ENCODE data around the gene TM9SF3. TPM values are rescaled to one million over a fixed set of nuclear protein-coding genes. Genes with fewer than 3 reads are reported as not detected.

The TM9SF3 gene
- total RNA-seq, 4 donors from 2014 or later = 54.4 to 67.9 (median 59.5) TPM

DNA sequence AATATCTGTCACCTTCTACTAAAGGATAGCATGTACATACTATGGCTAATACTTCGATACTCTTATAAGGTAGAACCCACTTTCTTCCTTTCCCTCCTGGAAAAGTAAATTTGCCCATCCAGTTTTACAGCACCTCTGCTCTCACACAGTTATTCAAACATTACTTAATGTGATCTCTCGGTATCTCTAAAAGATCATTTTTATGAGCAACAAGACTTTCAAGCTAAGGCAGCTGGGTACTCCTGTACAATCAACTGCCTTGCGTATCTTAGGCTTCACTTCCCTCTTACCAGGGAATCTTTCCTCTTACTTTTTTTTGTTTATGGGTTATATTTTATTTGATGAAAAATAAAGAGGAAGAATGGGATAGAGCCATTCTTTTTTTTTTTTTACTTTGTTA, 46.6 kb downstream of the TM9SF3 start:
- 93 to 97% methylated on average over 3 of the region's 3 CpGs for WGBS, 2 donors
- intact Hi-C loops (cut with DNase I; ENCODE audit: low total_unique reads) = no loop called here
- DNase-seq (ENCODE audit: low spot score in 2 of 2) = no peak
- TF ChIP-seq, protein P1, sequence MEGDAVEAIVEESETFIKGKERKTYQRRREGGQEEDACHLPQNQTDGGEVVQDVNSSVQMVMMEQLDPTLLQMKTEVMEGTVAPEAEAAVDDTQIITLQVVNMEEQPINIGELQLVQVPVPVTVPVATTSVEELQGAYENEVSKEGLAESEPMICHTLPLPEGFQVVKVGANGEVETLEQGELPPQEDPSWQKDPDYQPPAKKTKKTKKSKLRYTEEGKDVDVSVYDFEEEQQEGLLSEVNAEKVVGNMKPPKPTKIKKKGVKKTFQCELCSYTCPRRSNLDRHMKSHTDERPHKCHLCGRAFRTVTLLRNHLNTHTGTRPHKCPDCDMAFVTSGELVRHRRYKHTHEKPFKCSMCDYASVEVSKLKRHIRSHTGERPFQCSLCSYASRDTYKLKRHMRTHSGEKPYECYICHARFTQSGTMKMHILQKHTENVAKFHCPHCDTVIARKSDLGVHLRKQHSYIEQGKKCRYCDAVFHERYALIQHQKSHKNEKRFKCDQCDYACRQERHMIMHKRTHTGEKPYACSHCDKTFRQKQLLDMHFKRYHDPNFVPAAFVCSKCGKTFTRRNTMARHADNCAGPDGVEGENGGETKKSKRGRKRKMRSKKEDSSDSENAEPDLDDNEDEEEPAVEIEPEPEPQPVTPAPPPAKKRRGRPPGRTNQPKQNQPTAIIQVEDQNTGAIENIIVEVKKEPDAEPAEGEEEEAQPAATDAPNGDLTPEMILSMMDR (IDR thresholded peaks at IDR 0.05) = no peak
- no peak for TF ChIP-seq POLR2A (IDR thresholded peaks at IDR 0.05)
- H3K4me3 ChIP-seq (ENCODE audit: low read depth, poor library complexity, severe bottlenecking) = no peak overlapping the region

GRCh38 chr10:96538683-96539082, 48.1 kb downstream of the TM9SF3 start:
- H3K4me3 ChIP-seq (ENCODE audit: low read depth, poor library complexity, severe bottlenecking) = no peak overlapping the region
- no peak for DNase-seq (ENCODE audit: low spot score in 2 of 2)
- 95 to 100% methylated on average over 1 of the region's 1 CpG for WGBS, 2 donors
- TF ChIP-seq POLR2A (IDR thresholded peaks at IDR 0.05) = no peak
- TF ChIP-seq, protein P1 (IDR thresholded peaks at IDR 0.05) = no peak
- intact Hi-C loops (cut with DNase I; ENCODE audit: low total_unique reads) = no loop called here

GRCh38 chr10:96536129-96536528, 50.7 kb downstream of the TM9SF3 start:
- DNase-seq (ENCODE audit: low spot score in 2 of 2) = no peak
- 87 to 94% methylated on average over 1 of the region's 1 CpG for WGBS, 2 donors
- no peak for TF ChIP-seq POLR2A (IDR thresholded peaks at IDR 0.05)
- TF ChIP-seq, protein P1 (IDR thresholded peaks at IDR 0.05) = no peak
- intact Hi-C loops (cut with DNase I; ENCODE audit: low total_unique reads) = no loop called here
- no peak overlapping the region for H3K4me3 ChIP-seq (ENCODE audit: low read depth, poor library complexity, severe bottlenecking)

DNA sequence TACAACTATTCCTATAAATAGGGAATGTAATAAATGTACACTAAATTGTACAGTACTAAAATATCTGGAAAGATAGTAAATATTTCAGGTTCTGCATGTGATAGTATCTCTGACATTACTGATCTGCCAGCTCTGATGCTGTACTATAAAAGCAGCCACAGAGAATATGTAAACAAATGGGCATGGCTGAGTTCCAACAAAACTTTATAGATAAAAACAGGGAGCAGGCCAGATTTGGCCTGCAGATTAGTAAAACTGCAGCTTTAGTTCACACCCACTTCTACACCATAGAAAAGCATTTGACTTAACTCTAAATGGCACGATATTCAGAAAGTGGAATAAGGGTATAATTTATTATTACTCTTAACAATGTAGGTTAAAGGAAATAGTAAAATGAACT, 54.3 kb downstream of the TM9SF3 start:
- TF ChIP-seq, protein P1 (IDR thresholded peaks at IDR 0.05) = no peak
- no peak for TF ChIP-seq POLR2A (IDR thresholded peaks at IDR 0.05)
- intact Hi-C loops (cut with DNase I; ENCODE audit: low total_unique reads) = no loop called here
- no peak overlapping the region for H3K4me3 ChIP-seq (ENCODE audit: low read depth, poor library complexity, severe bottlenecking)
- WGBS, 2 donors = 47 to 51% methylated on average over 1 of the region's 1 CpG
- DNase-seq (ENCODE audit: low spot score in 2 of 2) = no peak

GRCh38 chr10:96529634-96530279, 57.1 kb downstream of the TM9SF3 start:
- no peak overlapping the region for H3K4me3 ChIP-seq (ENCODE audit: low read depth, poor library complexity, severe bottlenecking)
- no peak for DNase-seq (ENCODE audit: low spot score in 2 of 2)
- TF ChIP-seq, protein P1 (IDR thresholded peaks at IDR 0.05) = no peak
- no peak for TF ChIP-seq POLR2A (IDR thresholded peaks at IDR 0.05)
- 80 to 86% methylated on average over 6 of the region's 6 CpGs for WGBS, 2 donors
- intact Hi-C loops (cut with DNase I; ENCODE audit: low total_unique reads) = no loop called here

GRCh38 chr10:96524741-96525140, 62.1 kb downstream of the TM9SF3 start:
- 74 to 77% methylated on average over 1 of the region's 1 CpG for WGBS, 2 donors
- intact Hi-C loops (cut with DNase I; ENCODE audit: low total_unique reads) = no loop called here
- no peak for TF ChIP-seq POLR2A (IDR thresholded peaks at IDR 0.05)
- TF ChIP-seq, protein P1 (IDR thresholded peaks at IDR 0.05) = no peak
- no peak for DNase-seq (ENCODE audit: low spot score in 2 of 2)
- H3K4me3 ChIP-seq (ENCODE audit: low read depth, poor library complexity, severe bottlenecking) = no peak overlapping the region
